Skeletal muscle tissue (tissue), 4 donors: ENCODE data around the gene S1PR3. TPM values are rescaled to one million over a fixed set of nuclear protein-coding genes. Genes with fewer than 3 reads are reported as not detected.

Experiments
- H3K27ac ChIP-seq: one replicate; pipeline ENCODE4 v1.7.0; 2013; ENCODE audit warnings: mild to moderate bottlenecking, low read depth, low read length, inconsistent platforms
- H3K27me3 ChIP-seq, 3 donors: one replicate each; pipeline ENCODE4 v1.7.0; 2013; ENCODE audit warnings: low read length in 3 of 3; ENCODE audit not compliant: control insufficient read depth in 3 of 3, insufficient read depth in 3 of 3
- H3K36me3 ChIP-seq, 3 donors: one replicate each; pipeline ENCODE4 v1.7.0; 2013; ENCODE audit warnings: low read length in 3 of 3; ENCODE audit not compliant: control insufficient read depth in 3 of 3, insufficient read depth in 3 of 3
- H3K4me1 ChIP-seq, 3 donors: one replicate each; pipeline ENCODE4 v1.7.0; 2013; ENCODE audit warnings: low read length in 3 of 3, mild to moderate bottlenecking in 3 of 3; ENCODE audit not compliant: control insufficient read depth in 3 of 3, insufficient read depth in 3 of 3
- H3K4me3 ChIP-seq, 3 donors: one replicate each; pipeline ENCODE4 v1.7.0; 2013; ENCODE audit warnings: low read length in 3 of 3
- H3K9ac ChIP-seq, 3 donors: one replicate each; pipeline ENCODE4 v1.7.0; 2013; ENCODE audit warnings: low read length in 3 of 3, mild to moderate bottlenecking in 3 of 3, moderate library complexity in 2 of 3, low read depth in 1 of 3
- H3K9me3 ChIP-seq, 3 donors: one replicate each; pipeline ENCODE4 v1.7.0; 2013; ENCODE audit warnings: low read length in 3 of 3; ENCODE audit not compliant: control insufficient read depth in 3 of 3
- total RNA-seq: library from RNA; depleted of rRNA; stranded (reverse); fragments of >200 nt; gene quantifications from one replicate; pipeline ENCODE4 v1.2.3, GENCODE V29; 2014
- donor health status: Osteomylitis.

The S1PR3 gene
- total RNA-seq, 1 donor from 2014 or later: 12.5 TPM

GRCh38 chr9:88966894-88967676 lies 24.2 kb upstream of the S1PR3 start:
- Histone ChIP-seq H3K4me1 (no peaks in the 10 kb centered on the region), H3K36me3 (no peaks in the 10 kb centered on the region), H3K9me3 (no peaks in the 10 kb centered on the region), H3K27me3 (peaks cover 0 to 7% (median 0%) of the 10 kb centered on the region in 3 donors), H3K9ac (no peak overlapping the region), H3K4me3 (no peak overlapping the region), H3K27ac (no peak overlapping the region)

- no peaks in the 10 kb centered on the region for H3K4me1 ChIP-seq
- no peaks in the 10 kb centered on the region for H3K36me3 ChIP-seq
- peaks cover 0 to 5% (median 0%) of the 10 kb centered on the region in 3 donors for H3K9me3 ChIP-seq
- H3K27me3 ChIP-seq: peaks cover 0 to 10% (median 0%) of the 10 kb centered on the region in 3 donors
- H3K9ac ChIP-seq: no peak overlapping the region
- H3K27ac ChIP-seq: no peak overlapping the region
- no peak overlapping the region for H3K4me3 ChIP-seq
Measured at GRCh38 chr9:88968799-88969198, 22.5 kb upstream of the S1PR3 start.

- H3K4me3 ChIP-seq: no peak overlapping the region
- no peak overlapping the region for H3K27ac ChIP-seq
- H3K9ac ChIP-seq: no peak overlapping the region
- no peaks in the 10 kb centered on the region for H3K36me3 ChIP-seq
- H3K27me3 ChIP-seq: peaks cover 0 to 10% (median 0%) of the 10 kb centered on the region in 3 donors
- H3K4me1 ChIP-seq: no peaks in the 10 kb centered on the region
- H3K9me3 ChIP-seq: peaks cover 0 to 5% (median 0%) of the 10 kb centered on the region in 3 donors
Measured at GRCh38 chr9:88969646-88970373, 21.5 kb upstream of the S1PR3 start.

- Histone ChIP-seq H3K4me3 (no peak overlapping the region), H3K27me3 (peaks cover 0 to 10% (median 0%) of the 10 kb centered on the region in 3 donors), H3K4me1 (no peaks in the 10 kb centered on the region), H3K9me3 (peaks cover 0 to 5% (median 0%) of the 10 kb centered on the region in 3 donors), H3K9ac (no peak overlapping the region), H3K27ac (no peak overlapping the region), H3K36me3 (no peaks in the 10 kb centered on the region)
Measured at GRCh38 chr9:88971131-88971960, 19.9 kb upstream of the S1PR3 start.

- Histone ChIP-seq H3K27me3 (peaks cover 0 to 10% (median 2%) of the 10 kb centered on the region in 3 donors), H3K36me3 (no peaks in the 10 kb centered on the region), H3K27ac (no peak overlapping the region), H3K4me3 (no peak overlapping the region), H3K4me1 (no peaks in the 10 kb centered on the region), H3K9me3 (peaks cover 0 to 5% (median 0%) of the 10 kb centered on the region in 3 donors), H3K9ac (no peak overlapping the region)
Measured at GRCh38 chr9:88972401-88972800, 18.9 kb upstream of the S1PR3 start.

GRCh38 chr9:88973281-88974045 lies 17.8 kb upstream of the S1PR3 start:
- H3K9me3 ChIP-seq: peaks cover 0 to 5% (median 0%) of the 10 kb centered on the region in 3 donors
- H3K9ac ChIP-seq: no peak overlapping the region

GRCh38 chr9:88974641-88975040 lies 16.6 kb upstream of the S1PR3 start:
- Histone ChIP-seq H3K9me3 (peaks cover 0 to 5% (median 0%) of the 10 kb centered on the region in 3 donors), H3K27me3 (peaks cover 0 to 7% (median 2%) of the 10 kb centered on the region in 3 donors), H3K4me1 (peaks cover 0 to 2% (median 0%) of the 10 kb centered on the region in 3 donors), H3K36me3 (no peaks in the 10 kb centered on the region), H3K4me3 (no peak overlapping the region), H3K9ac (no peak overlapping the region), H3K27ac (no peak overlapping the region)

More at GRCh38 chr9:88973281-88974045, 17.8 kb upstream of the S1PR3 start:
- H3K27ac ChIP-seq: no peak overlapping the region
- H3K4me1 ChIP-seq: peaks cover 0 to under 1% (median 0%) of the 10 kb centered on the region in 3 donors
- peaks cover 0 to 7% (median 2%) of the 10 kb centered on the region in 3 donors for H3K27me3 ChIP-seq
- H3K4me3 ChIP-seq: no peak overlapping the region
- H3K36me3 ChIP-seq: no peaks in the 10 kb centered on the region

- H3K4me3 ChIP-seq: no peak overlapping the region
- H3K4me1 ChIP-seq: peaks cover 0 to 2% (median 0%) of the 10 kb centered on the region in 3 donors
- H3K27me3 ChIP-seq: peaks cover 0 to 7% (median 2%) of the 10 kb centered on the region in 3 donors
- H3K9ac ChIP-seq: no peak overlapping the region
- H3K9me3 ChIP-seq: peaks cover 0 to 5% (median 0%) of the 10 kb centered on the region in 3 donors
- H3K27ac ChIP-seq: no peak overlapping the region
- no peaks in the 10 kb centered on the region for H3K36me3 ChIP-seq
Measured at GRCh38 chr9:88975966-88976889, 15.0 kb upstream of the S1PR3 start.
